Measurements from ENCODE around the gene PCDH9. TPM values are rescaled to one million over a fixed set of nuclear protein-coding genes. Genes with fewer than 3 reads are reported as not detected.

Gene PCDH9
- total RNA-seq, 1 experiment from 2014 or later, result 0.11 TPM

GRCh38 chr13:66675620-66676019, 554.5 kb downstream of the PCDH9 start:
- Histone ChIP-seq H3K27me3 (replicated peaks; ENCODE audit: control insufficient read depth, insufficient read depth, low read length) (no peaks in the 10 kb centered on the region), H3K36me3 (ENCODE audit: control insufficient read depth, insufficient read depth, low read length) (no peaks in the 10 kb centered on the region), H3K4me1 (no peaks in the 10 kb centered on the region), H3K4me3 (ENCODE audit: low read depth, low read length) (no peak overlapping the region), H3K9me3 (no peaks in the 10 kb centered on the region)
- TF ChIP-seq CTCF (IDR thresholded peaks at IDR 0.05; ENCODE audit: insufficient read depth in 1 of 2, low read depth in 1 of 2, low read length in 1 of 2, severe bottlenecking in 1 of 2, unreplicated experiment in 1 of 2), result no peak
- Mint-ChIP-seq H3K9me3 (ENCODE audit: unreplicated experiment) (no peaks in the 10 kb centered on the region), H3K4me3 (ENCODE audit: unreplicated experiment) (no peak overlapping the region), H3K27ac (ENCODE audit: unreplicated experiment) (no peak overlapping the region), H3K27me3 (ENCODE audit: insufficient read depth, unreplicated experiment) (no peaks in the 10 kb centered on the region), H3K4me1 (ENCODE audit: low read depth, unreplicated experiment) (no peaks in the 10 kb centered on the region), H3K36me3 (ENCODE audit: insufficient read depth, unreplicated experiment) (no peaks in the 10 kb centered on the region)
- ChIA-PET CTCF (no interaction called here), POLR2A (no interaction called here)
- intact Hi-C loops (cut with micrococcal nuclease; ENCODE audit: unreplicated experiment), result no loop called here
- BruUV-seq (replicated peaks), result no TSS peak
- DNase-seq, result no peak

- no peak for TF ChIP-seq CTCF (IDR thresholded peaks at IDR 0.05; ENCODE audit: insufficient read depth in 1 of 2, low read depth in 1 of 2, low read length in 1 of 2, severe bottlenecking in 1 of 2, unreplicated experiment in 1 of 2)
- DNase-seq, result no peak
- BruUV-seq (replicated peaks), result no TSS peak
- H3K27ac Mint-ChIP-seq (ENCODE audit: unreplicated experiment), result no peak overlapping the region
- H3K36me3 Mint-ChIP-seq (ENCODE audit: insufficient read depth, unreplicated experiment), result no peaks in the 10 kb centered on the region
- no peaks in the 10 kb centered on the region for H3K27me3 Mint-ChIP-seq (ENCODE audit: insufficient read depth, unreplicated experiment)
- Histone ChIP-seq H3K27me3 (replicated peaks; ENCODE audit: control insufficient read depth, insufficient read depth, low read length) (no peaks in the 10 kb centered on the region), H3K9me3 (no peaks in the 10 kb centered on the region), H3K4me3 (ENCODE audit: low read depth, low read length) (no peak overlapping the region), H3K36me3 (ENCODE audit: control insufficient read depth, insufficient read depth, low read length) (no peaks in the 10 kb centered on the region), H3K4me1 (no peaks in the 10 kb centered on the region)
- POLR2A ChIA-PET, result no interaction called here
- no peaks in the 10 kb centered on the region for H3K9me3 Mint-ChIP-seq (ENCODE audit: unreplicated experiment)
- CTCF ChIA-PET, result no interaction called here
- intact Hi-C loops (cut with micrococcal nuclease; ENCODE audit: unreplicated experiment), result no loop called here
- no peaks in the 10 kb centered on the region for H3K4me1 Mint-ChIP-seq (ENCODE audit: low read depth, unreplicated experiment)
- H3K4me3 Mint-ChIP-seq (ENCODE audit: unreplicated experiment), result no peak overlapping the region
Measured at GRCh38 chr13:66673401-66673800, 556.7 kb downstream of the PCDH9 start.

GRCh38 chr13:66665991-66666390, 564.1 kb downstream of the PCDH9 start:
- intact Hi-C loops (cut with micrococcal nuclease; ENCODE audit: unreplicated experiment), result no loop called here
- no peak overlapping the region for H3K4me3 Mint-ChIP-seq (ENCODE audit: unreplicated experiment)
- ChIA-PET POLR2A (no interaction called here), CTCF (no interaction called here)
- H3K27me3 ChIP-seq (replicated peaks; ENCODE audit: control insufficient read depth, insufficient read depth, low read length), result no peaks in the 10 kb centered on the region
- H3K4me1 ChIP-seq, result no peaks in the 10 kb centered on the region
- no peak for TF ChIP-seq CTCF (IDR thresholded peaks at IDR 0.05; ENCODE audit: insufficient read depth in 1 of 2, low read depth in 1 of 2, low read length in 1 of 2, severe bottlenecking in 1 of 2, unreplicated experiment in 1 of 2)
- H3K4me1 Mint-ChIP-seq (ENCODE audit: low read depth, unreplicated experiment), result no peaks in the 10 kb centered on the region
- no peaks in the 10 kb centered on the region for H3K36me3 ChIP-seq (ENCODE audit: control insufficient read depth, insufficient read depth, low read length)
- H3K27ac Mint-ChIP-seq (ENCODE audit: unreplicated experiment), result no peak overlapping the region
- BruUV-seq (replicated peaks), result no TSS peak
- no peaks in the 10 kb centered on the region for H3K9me3 ChIP-seq
- H3K27me3 Mint-ChIP-seq (ENCODE audit: insufficient read depth, unreplicated experiment), result no peaks in the 10 kb centered on the region
- H3K36me3 Mint-ChIP-seq (ENCODE audit: insufficient read depth, unreplicated experiment), result no peaks in the 10 kb centered on the region
- no peak for DNase-seq
- no peak overlapping the region for H3K4me3 ChIP-seq (ENCODE audit: low read depth, low read length)
- H3K9me3 Mint-ChIP-seq (ENCODE audit: unreplicated experiment), result no peaks in the 10 kb centered on the region

Measured in Caco-2 (cell line).